ENCODE measurements around the gene AFAP1L2. TPM values are rescaled to one million over a fixed set of nuclear protein-coding genes. Genes with fewer than 3 reads are reported as not detected.

The AFAP1L2 gene
- total RNA-seq, 2 donors from 2014 or later, result 16.1 to 34.1 TPM

GRCh38 chr10:114327537-114328440 lies 76.5 kb downstream of the AFAP1L2 start:
- no peaks in the 10 kb centered on the region for H3K27me3 ChIP-seq (replicated peaks; ENCODE audit: insufficient read depth)
- H3K4me1 ChIP-seq (replicated peaks), result peaks cover 16% of the 10 kb centered on the region
- intact Hi-C loops (cut with DNase I), result no loop called here
- peak overlapping the region; percentile 19 to 52 for H3K27ac ChIP-seq
- no peaks in the 10 kb centered on the region for H3K36me3 ChIP-seq
- TF ChIP-seq POLR2A (IDR thresholded peaks at IDR 0.05) (no peak), POLR2AphosphoS5 (IDR thresholded peaks at IDR 0.05) (peak; percentile 64)
- WGBS, result 63% methylated on average over 15 of the region's 15 CpGs
- H3K9me3 ChIP-seq, result no peaks in the 10 kb centered on the region
- peak; percentile 29 for DNase-seq (ENCODE audit: low spot score)
- no peak overlapping the region for H3K4me3 ChIP-seq

GRCh38 chr10:114326795-114327194 lies 77.5 kb downstream of the AFAP1L2 start:
- Histone ChIP-seq H3K4me3 (no peak overlapping the region), H3K36me3 (peaks cover 0 to 3% of the 10 kb centered on the region in 2 donors), H3K27me3 (replicated peaks; ENCODE audit: insufficient read depth) (no peaks in the 10 kb centered on the region), H3K9me3 (no peaks in the 10 kb centered on the region), H3K27ac (no peak overlapping the region), H3K4me1 (replicated peaks) (peaks cover 16% of the 10 kb centered on the region)
- intact Hi-C loops (cut with DNase I), result no loop called here
- no peak for DNase-seq (ENCODE audit: low spot score)
- WGBS, result 91% methylated on average over 2 of the region's 2 CpGs
- TF ChIP-seq POLR2A (IDR thresholded peaks at IDR 0.05) (no peak), POLR2AphosphoS5 (IDR thresholded peaks at IDR 0.05) (no peak), CTCF (IDR thresholded peaks at IDR 0.05) (no peak)

- no peak overlapping the region for H3K4me3 ChIP-seq
- no peak for DNase-seq (ENCODE audit: low spot score)
- intact Hi-C loops (cut with DNase I), result no loop called here
- TF ChIP-seq POLR2AphosphoS5 (IDR thresholded peaks at IDR 0.05), result no peak
- TF ChIP-seq CTCF (IDR thresholded peaks at IDR 0.05), result no peak
- no peak for TF ChIP-seq POLR2A (IDR thresholded peaks at IDR 0.05)
- H3K36me3 ChIP-seq, result peaks cover 0 to 3% of the 10 kb centered on the region in 2 donors
- no peaks in the 10 kb centered on the region for H3K27me3 ChIP-seq (replicated peaks; ENCODE audit: insufficient read depth)
- H3K9me3 ChIP-seq, result no peaks in the 10 kb centered on the region
- WGBS, result 51% methylated on average over 5 of the region's 5 CpGs
- no peak overlapping the region for H3K27ac ChIP-seq
- H3K4me1 ChIP-seq (replicated peaks), result peaks cover 9% of the 10 kb centered on the region
Observed at GRCh38 chr10:114323023-114323422, 81.3 kb downstream of the AFAP1L2 start.

- Histone ChIP-seq H3K36me3 (peaks cover 0 to 3% of the 10 kb centered on the region in 2 donors), H3K4me1 (replicated peaks) (peaks cover 2% of the 10 kb centered on the region), H3K27me3 (replicated peaks; ENCODE audit: insufficient read depth) (no peaks in the 10 kb centered on the region), H3K4me3 (no peak overlapping the region), H3K27ac (no peak overlapping the region), H3K9me3 (no peaks in the 10 kb centered on the region)
- intact Hi-C loops (cut with DNase I), result no loop called here
- no peak for TF ChIP-seq POLR2AphosphoS5 (IDR thresholded peaks at IDR 0.05)
- TF ChIP-seq CTCF (IDR thresholded peaks at IDR 0.05), result no peak
- no peak for TF ChIP-seq POLR2A (IDR thresholded peaks at IDR 0.05)
- no peak for DNase-seq (ENCODE audit: low spot score)
- WGBS, result 96% methylated on average over 5 of the region's 5 CpGs
Observed at GRCh38 chr10:114322344-114322743, 82.0 kb downstream of the AFAP1L2 start.

- intact Hi-C loops (cut with DNase I), result no loop called here
- DNase-seq (ENCODE audit: low spot score), result peak; percentile 39
- H3K27ac ChIP-seq, result no peak overlapping the region
- H3K4me3 ChIP-seq, result no peak overlapping the region
- H3K4me1 ChIP-seq (replicated peaks), result no peaks in the 10 kb centered on the region
- H3K27me3 ChIP-seq (replicated peaks; ENCODE audit: insufficient read depth), result no peaks in the 10 kb centered on the region
- WGBS, result 51% methylated on average over 23 of the region's 23 CpGs
- H3K9me3 ChIP-seq, result no peaks in the 10 kb centered on the region
- H3K36me3 ChIP-seq, result peaks cover 0 to 3% of the 10 kb centered on the region in 2 donors
- TF ChIP-seq POLR2AphosphoS5 (IDR thresholded peaks at IDR 0.05) (peak; percentile 18), CTCF (IDR thresholded peaks at IDR 0.05) (no peak), POLR2A (IDR thresholded peaks at IDR 0.05) (peak; percentile 45)
Observed at GRCh38 chr10:114320249-114321116, 83.8 kb downstream of the AFAP1L2 start.

All from prostate gland (tissue), 2 donors.